NCI-H1694 (cell line): ENCODE measurements around the gene GNPTAB.
"Not testable (repeated sequence)": the region's sequence is repeated elsewhere in the genome, so short reads cannot be mapped to it uniquely, and the experiment has no call there.

Experiments
- DNase-seq: peaks from one replicate; lab custom pipeline; 2025; lab: John Stamatoyannopoulos, UW

The GNPTAB gene

DNA sequence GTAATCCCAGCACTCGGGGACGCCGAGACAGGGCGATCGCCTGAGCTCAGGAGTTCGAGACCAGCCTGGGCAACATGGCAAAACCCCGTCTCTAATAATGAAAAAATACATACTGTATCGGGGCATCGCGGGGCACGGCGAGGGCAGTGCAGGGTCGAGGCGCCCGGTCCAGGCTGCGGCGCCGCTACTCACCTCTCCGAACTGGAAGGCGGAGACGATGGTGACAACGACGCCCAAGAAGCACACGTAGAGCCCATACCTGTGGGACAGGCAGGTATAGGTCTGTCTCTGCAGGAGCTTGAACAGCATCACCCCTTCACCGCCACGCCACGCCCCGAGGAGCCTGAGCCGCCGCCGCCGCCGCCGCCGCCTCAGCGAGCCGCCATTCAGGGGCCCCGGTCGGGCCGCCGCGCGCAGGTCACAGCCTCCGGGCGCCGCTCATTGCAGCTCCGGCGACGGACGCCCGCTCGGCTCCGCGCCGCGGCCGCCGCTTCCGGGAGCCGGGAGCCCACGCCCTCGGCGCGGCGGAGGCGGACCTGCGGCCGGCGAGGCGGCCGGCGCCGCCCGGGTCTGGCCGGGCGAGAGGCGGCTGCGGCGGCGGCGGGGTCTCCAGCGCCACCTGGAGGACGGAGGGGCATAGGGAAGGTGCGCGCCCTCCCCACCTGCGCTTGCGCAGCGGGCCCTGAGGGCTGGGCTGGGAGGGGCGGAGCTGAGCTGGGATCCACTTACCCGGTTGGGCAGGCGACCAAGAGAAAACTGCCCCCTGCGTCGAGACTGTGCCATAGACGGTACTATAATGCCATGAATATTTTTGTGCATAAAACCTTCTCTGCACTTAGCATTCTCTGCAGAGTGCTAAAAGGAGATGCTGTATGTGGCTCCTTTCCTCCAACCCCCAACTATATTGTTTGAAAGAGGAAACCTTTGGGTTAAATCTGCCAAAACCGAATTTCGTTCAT is at the start of gene GNPTAB:
GNPTAB (minus strand) TSS at position 593 of the 959 bp plus-strand sequence; CDS start at position 309, 284 bp downstream.
- peak; percentile 67 for DNase-seq

DNA sequence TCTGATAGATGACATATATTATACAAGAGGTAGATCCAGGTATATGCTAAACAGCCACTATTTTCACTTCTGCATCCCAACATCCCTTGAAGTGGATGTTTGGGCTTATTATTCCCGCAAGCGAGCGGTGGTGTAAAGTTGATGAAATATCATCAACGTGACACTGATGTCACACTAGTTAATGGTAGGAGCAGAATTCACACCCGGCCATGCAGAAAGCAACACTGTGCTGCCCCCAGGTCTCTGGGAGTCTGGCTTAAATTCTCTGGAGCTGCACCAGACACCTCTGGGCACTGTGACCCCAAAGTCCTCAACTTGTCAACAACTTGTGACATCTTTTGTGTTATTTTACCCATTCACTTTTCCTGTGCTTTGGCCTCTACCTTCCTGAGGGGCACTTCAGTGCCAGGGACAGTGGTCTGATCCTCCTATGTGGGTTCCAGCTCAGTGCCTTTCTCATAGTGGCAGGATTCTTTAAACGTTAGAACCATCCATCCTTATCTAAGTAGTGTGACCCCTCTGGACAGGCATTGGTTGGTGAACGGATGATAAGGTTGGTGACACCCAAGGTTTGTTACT is 47.6 kb upstream of the GNPTAB start:
- no peak for DNase-seq

DNA sequence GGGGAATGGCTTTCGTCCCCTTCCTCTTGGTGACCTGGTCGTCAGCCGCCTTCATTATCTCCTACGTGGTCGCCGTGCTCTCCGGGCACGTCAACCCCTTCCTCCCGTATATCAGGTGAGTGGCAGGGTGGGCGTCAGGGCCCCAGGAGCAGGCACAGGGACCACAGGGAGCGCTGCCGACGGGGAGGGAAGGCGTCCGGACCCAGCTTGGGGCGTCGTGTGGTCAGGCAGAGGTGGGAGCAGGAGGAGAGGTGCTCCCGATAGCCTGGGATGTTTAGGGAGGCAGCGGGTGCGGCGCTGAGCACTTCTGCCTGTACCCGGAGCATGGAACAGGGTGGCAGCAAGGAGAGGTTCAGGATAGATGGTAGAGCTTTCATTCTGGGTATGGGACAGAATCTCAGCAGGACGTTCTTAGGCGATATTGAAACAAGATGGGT is 47.1 kb upstream of the GNPTAB start:
- no peak for DNase-seq

DNA sequence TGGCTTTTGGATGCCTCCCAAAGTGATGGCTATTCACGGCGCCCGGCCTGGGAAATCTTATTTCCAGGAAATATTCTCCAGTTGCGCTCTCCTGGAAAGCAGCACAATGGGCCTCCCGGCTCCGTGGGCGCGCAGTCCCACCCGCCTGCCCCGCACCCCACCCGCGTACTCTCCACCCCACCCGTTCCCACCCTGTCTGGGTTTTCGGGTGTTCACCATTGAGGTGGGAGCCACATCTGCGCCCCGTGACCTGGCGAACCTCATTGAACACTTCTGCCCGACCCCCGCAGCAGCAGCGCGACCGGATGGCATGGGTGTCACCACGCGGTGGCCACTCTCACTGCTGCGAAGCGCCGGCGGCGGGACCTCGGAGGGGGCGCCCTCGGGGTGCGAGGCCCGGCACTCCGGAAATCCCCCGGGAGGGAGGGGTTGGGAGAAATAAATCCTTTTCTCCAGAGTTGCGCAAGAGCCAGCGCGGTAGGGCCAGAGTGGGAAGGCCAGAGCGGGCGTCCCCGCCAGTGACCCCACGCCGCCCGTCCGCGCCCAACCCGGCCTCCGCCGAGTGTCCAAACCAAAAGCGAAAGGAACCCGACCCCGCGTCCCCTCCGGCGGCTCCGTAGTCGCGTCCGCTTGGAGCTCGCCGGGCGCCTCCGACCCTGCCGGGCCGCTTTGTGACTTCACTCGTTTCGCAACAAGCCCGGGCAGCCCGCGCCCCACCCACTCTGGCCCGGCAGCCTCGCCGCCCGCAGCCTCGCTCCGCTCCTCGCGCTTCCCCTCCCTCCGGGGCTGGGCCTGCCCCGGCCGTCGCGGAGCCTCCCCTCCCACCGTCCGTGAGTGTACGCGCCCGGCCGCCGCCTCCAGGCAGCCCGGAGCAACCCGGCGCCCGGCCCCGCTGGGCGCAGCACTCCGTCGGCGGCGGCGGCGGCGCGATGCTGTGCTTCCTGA is 46.4 kb upstream of the GNPTAB start, which contains the start of gene DRAM1:
DRAM1 (plus strand) TSS at position 720 of the 945 bp plus-strand sequence; CDS start at position 930, 210 bp downstream.
- no peak for DNase-seq

DNA sequence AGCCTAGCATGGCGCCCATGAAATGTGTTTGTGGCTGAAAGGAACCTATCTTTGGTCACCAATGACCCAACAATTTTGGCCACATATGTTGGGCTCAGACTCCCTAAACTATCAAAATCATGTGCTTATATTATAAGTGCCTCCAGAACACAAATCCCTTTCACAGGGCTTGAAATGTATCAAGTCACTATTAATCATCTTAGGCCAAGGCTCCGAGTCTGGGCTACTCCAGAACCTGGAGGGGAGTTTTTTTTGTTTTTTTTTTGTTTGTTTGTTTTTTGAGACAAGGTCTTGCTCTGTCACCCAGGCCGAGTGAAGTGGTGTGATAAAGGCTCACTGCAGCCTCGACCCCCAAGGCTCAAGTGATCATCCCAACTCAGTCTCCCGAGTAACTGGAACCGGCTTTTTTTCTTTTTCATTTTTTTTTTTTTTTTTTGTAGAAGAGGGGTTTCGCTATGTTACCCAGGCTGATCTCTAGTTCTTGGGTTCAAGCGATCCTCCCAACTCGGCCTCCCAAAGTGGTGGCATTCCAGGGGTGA is 45.6 kb upstream of the GNPTAB start:
- DNase-seq, result no peak

DNA sequence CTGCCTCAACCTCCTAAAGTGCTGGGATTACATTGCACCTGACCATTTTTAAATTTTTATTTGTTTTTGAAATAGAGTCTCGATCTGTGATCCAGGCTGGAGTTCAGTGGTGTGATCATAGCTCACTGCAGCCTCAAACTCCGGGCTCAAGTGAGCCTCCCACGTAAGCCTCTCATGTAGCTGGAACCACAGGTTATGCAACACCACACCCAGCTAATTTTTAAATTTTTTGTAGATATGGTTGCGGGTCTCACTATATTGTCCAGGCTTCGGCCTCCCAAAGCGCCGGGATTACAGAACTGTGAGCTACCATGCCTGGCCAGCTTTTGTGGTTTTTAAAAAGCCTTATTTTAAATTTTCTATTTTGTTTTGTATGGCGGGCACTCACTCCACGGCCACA is 44.4 kb upstream of the GNPTAB start:
- DNase-seq, result no peak

DNA sequence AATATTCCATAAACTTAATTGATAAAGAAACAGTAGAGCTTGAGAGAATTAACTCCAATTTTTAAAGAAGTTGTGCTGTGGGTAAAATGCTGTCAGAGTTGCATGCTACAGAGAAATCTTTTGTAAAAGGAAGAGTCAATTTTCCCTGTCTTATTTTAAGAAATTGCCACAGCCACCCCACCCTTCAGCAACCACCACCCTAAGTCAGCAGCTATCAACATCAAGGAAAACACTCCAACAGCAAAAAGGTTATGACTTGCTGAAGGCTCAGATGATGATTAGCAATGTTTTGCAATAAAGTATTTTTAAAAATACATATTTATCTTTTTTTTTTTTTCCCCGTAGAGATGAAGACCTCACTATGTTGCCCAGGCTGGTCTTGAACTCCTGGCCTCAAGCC is 40.2 kb upstream of the GNPTAB start:
- no peak for DNase-seq

DNA sequence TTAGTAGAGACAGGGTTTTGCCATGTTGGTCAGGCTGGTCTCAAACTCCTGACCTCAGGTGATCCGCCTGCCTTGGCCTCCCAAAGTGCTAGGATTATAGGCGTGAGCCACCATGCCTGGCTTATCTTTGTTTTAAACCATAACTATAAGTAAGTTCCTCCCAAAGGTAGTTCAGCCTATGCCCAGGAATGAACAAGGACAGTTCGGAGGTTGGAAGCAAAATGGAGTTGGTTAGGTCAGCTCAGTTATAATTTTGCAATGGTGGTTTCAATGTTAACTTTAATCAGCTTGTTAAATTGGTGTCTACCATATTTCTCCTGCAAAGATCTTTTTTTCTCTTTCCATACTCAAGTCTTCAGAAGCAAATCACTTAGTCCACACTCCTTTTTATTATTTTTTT is 36.9 kb upstream of the GNPTAB start:
- not testable (repeated sequence) for DNase-seq

DNA sequence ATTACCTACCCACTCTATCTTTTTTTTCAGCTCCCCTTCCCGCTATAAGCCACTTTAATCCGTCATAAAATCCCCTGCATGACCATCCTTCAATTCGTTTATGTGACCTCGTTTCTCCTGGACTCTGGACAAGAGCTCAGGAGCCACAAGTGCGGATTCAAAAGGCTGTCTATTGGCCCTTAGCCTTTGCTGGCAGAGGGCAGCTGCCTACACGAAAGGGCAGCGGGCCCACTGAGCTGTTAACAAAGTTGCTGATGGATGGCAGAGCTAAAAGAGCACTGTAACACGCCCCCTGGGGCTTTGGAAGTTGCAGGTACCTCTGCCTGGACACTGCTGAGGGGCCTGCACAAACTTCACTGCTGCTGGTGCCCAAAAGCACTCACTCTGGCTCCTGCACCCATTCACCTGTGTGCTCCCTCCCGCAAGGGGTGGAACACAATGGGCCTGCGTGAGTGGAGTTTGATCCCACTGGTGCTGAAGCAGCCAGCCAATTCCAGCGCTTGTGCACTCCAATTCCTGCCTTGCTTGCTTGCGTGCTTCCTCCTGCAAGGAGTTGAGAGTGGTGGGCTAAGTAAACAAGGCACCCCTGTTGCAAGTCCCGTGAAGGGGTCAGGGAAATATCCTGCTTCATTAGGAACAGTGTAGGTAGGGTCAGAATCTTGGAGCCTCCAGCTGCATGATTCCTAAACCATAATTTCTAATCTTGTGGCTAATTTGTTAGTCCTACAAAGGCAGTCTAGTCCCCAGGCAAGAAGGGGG is 36.0 kb upstream of the GNPTAB start:
- no peak for DNase-seq

DNA sequence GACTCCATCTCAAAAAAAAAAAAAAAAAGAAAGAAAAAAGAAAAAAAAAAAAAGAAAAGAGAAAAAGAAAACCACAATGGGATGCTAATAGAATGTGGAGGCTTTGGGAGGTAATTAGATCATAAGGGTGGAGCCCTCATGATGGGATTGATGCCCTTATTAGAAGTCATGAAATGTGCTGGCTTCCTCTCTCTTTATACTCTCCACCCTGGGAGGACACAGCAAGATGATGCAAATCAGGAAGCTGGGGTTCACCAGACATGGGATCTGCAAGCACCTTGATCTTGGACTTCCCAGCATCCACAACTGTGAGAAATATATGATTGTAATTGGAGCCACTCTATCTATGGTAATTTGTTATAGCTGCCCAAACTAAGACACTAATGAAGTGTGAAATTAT is 33.2 kb upstream of the GNPTAB start:
- no peak for DNase-seq

DNA sequence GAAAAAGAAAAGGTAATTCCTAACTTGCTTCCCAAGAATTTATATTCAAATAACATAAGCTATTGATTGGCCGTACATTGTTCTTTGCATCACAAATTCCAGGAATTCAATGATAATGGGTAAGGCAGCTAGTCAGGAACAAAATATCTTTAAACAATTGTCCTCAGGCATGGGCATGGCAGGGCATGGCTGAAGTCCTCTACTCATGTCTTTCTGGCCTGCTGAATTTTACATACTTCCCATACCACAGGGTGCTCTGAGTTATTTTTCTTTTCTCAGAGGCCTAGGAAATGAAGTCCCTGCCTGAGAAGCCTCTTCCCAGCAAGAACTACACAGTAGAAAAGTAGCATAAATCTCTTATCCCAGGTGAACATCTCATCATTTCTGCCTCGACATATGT is 31.5 kb upstream of the GNPTAB start:
- no peak for DNase-seq

DNA sequence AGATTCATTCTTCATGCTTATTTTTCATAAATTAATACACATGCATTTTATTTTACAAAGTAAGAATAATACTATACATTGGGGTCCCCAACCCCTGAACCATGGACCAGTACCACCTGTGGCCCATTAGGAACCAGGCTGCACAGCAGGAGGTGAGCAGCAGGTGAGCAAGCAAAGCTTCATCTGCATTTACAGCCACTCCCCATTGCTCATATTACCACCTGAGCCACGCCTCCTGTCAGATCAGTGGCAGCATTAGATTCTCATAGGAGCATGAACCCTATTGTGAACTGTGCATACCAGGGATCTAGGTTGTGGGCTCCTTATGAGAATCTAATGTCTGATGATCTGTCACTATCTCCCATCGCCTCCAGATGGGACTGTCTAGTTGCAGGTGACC is 30.9 kb upstream of the GNPTAB start:
- DNase-seq, result not testable (repeated sequence)

DNA sequence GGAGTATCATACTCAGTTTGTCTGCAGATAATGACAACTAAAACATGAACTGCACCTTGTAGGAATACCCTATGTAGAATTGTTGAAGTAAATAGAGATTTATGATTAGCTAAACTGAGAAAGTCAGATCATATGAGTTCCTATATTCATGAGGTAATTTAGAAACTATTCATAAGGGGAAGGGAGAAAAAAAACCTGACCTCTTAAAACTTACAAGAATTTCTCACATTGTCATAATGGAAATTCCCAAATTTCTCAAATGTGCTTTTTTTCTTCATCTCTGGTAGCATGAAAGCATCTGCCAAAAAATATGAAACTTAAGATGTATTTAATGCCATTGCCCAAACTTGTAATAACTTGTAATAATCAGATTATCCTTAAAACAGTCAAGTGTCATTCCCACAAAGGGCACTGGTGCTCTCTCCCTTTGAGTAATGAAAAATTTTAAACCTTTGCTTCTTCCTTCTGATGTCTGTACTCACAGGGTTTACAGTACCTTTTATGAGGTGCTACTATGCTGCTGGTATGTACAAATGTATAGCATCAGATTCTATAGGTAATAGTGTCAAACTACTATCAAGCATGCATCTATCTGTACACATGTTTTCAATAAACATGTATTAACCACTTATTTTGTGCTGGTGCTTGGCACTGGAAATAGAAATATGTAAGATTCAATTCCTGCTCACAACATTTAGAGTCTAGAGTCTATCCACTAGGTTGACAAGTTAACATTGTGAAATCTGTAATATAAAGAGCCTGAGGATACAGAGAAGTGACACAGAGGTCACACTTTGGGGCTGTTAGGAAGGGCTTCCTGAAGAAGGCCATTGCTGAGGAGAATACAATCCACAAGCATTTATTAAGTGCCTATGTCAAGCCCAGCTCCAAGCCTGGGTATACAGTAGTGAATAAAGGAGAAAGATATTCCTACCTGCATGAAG is 29.2 kb upstream of the GNPTAB start:
- no peak for DNase-seq

DNA sequence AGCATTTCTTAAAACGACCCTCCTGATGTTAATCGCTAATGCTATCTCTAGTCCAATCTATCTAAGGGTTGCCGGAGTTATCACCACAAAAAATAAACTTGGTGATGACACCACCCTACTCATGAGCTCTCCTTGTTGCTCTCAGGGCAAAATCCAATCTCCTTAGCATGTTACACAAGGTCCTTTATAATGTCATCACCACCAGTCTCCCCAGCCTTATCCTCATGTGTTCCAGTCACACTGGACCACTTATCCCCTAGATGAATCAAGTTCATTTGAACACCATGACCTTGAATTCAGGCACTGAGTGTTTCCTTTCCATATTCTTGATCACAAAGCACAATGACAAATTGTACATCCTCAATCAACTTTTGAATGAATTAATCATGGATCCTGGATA is 27.6 kb upstream of the GNPTAB start:
- no peak for DNase-seq

DNA sequence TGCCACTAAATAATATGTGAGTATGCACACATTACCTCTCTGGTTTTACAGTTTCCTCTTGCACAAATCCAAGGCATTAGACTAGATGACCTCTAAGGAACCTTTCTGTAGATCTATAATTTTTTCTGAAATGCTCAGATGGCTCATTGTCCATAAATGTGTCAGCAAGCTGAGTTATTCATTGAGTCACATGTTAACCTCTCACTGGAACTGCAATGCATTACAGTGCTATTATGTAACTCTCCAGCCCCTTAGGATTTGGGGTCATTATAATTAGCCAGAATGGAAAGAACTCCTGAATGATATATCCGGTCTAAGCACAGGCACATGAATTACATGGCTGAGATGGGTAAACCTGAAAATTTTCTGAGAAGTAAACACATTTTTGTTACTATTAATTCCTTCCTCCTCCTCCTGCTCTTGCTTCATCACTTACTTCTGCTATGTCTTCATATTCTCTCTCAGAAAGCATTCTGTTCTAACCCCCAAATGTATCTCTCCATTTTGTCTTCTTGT is 26.3 kb upstream of the GNPTAB start:
- no peak for DNase-seq

DNA sequence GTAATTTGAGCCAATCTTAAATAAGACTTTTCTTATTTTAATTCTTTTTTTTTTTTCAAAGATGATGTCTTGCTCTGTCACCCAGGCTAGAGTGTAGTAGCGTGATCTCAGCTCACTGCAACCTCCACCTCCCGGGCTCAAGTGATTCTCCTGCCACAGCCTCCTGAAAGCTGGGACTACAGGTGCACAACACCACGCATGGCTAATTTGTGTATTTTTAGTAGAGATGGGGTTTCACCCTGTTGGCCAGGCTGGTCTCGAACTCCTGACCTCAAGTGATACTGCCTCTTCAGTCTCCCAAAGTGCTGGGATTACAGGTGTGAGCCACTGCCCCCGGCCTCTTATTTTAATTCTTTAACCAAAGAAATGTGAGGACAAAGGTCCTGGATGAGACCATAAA is 25.9 kb upstream of the GNPTAB start:
- not testable (repeated sequence) for DNase-seq

DNA sequence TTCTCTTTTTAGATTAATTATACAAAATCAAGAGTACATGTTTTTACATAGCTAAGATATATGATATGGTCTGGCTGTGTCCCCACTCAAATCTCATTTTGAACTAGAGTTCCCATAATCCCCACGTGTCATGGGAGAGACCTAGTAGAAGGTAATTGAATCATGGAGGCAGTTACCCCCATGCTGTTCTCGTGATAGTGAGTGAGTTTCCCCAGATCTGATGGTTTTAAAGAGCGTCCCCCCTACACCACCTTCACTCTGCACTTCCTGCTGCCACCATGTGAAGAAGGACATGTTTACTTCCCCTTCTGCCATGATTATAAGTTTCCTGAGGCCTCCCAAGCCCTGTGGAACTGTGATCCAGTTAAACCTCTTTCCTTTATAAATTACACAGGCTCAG is 25.2 kb upstream of the GNPTAB start:
- no peak for DNase-seq

DNA sequence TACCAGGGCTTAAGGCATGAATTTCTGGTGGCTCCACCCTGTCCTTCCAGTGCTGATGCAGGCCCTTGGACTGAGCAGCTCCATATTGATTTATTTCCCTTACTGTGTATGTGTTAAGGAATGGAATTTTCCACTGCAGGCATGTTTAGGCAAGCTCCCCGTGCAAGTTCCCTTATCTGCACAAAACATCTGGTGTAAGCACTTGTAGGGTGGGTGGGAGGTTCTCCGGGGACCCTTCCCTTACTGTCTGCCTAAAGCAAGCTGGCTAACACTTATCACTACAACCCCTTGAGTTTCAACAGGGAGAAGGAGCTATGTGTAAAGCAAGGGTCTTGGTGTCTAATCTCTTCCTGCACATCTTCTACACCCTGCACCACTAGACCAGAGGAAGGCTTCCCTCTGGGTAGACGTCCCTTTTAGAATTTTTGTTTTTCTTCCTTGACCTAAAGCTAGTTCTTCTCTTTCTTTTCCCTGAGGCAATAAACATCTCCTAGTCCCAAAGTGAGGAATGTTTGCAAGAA is 24.7 kb upstream of the GNPTAB start:
- DNase-seq, result no peak

DNA sequence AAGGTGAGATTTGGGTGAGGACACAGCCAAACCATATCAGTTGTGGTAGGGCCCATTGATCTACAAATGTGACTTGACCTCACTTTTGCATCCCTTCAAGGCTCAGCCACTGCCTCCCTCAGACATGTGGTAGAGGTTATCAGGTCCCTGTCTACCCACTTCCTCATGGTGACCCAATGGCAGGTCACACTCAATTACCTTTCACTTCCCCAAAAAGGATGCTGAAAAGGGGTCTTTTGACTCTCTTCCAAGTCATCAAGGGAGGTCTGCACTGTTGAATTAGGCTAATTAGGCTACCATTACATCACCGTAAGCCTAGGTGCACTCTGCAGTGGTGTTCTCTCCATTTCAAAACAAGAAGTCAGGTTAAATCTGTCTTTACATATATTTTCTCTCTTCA is 24.0 kb upstream of the GNPTAB start:
- no peak for DNase-seq
